GM12891 (cell line): ENCODE results near the gene MED13L.

Experiments used
- PAX5 ChIP-seq: IDR thresholded peaks from 2 replicates; pipeline ENCODE4 v1.6.1; 2011; ENCODE audit warnings: low read length, moderate library complexity, mild to moderate bottlenecking; ENCODE audit not compliant: insufficient read depth, severe bottlenecking
- POLR2A ChIP-seq: IDR thresholded peaks from 2 replicates; pipeline ENCODE4 v1.6.1; 2011; ENCODE audit warnings: low read depth, low read length, control low read depth
- POLR2AphosphoS5 ChIP-seq: IDR thresholded peaks from 2 replicates; pipeline ENCODE4 v1.6.1; 2011; ENCODE audit warnings: low read depth, low read length, control low read depth
- POU2F2 ChIP-seq: IDR thresholded peaks from 2 replicates; pipeline ENCODE4 v1.6.1; 2011; ENCODE audit warnings: low read depth, mild to moderate bottlenecking, control low read depth, low read length, moderate library complexity
- SPI1 ChIP-seq: IDR thresholded peaks from 2 replicates; pipeline ENCODE4 v1.6.1; 2011; ENCODE audit warnings: low read depth, low read length, control low read depth
- TAF1 ChIP-seq: IDR thresholded peaks from 2 replicates; pipeline ENCODE4 v1.6.1; 2011; ENCODE audit warnings: low read depth, low read length, control low read depth

DNA sequence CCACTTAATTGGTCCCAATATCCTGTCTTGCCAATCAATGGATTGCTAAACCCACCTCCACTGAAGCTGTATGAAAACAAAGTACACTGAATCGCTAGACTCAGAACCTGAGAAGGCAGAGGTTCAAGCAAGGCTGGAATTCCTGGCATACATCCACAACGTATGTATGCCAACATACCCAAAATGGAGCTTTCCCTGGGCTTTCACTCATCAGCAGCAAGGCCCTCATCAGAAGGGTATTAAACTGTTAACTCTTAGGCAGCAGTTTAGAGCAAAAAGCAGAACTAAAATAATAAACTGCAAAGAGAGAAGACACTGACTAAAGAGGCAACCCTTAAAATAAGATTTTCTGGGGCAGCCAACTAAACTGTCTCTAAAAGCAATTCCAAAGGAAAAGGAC is 13.6 kb downstream of the MED13L start:
- TF ChIP-seq POLR2A, result no peak
- TF ChIP-seq POLR2AphosphoS5, result no peak
- no peak for TF ChIP-seq POU2F2
- no peak for TF ChIP-seq TAF1
- no peak for TF ChIP-seq PAX5
- no peak for TF ChIP-seq SPI1
